Heart right ventricle (tissue), 16 donors: ENCODE data around the gene DUS2. TPM values are rescaled to one million over a fixed set of nuclear protein-coding genes. Genes with fewer than 3 reads are reported as not detected.
A peak's percentile ranks its signal among the peaks of the same experiment; 100 is the strongest.
"Not testable (repeated sequence)": the region's sequence is repeated elsewhere in the genome, so short reads cannot be mapped to it uniquely, and the experiment has no call there.

Experiments
- ATAC-seq, 8 donors: fragments of 200-7000 bp; cut with Tn5 transposase; one replicate each; pipeline ENCODE4 v1.9.1; 2020; ENCODE audit warnings: mild to moderate bottlenecking in 8 of 8, moderate library complexity in 8 of 8, moderate number of reproducible peaks in 1 of 8
- DNase-seq, 2 donors: peaks; one replicate each; pipeline ENCODE4 v3.0.0-alpha.2; 2020
- H3K27ac ChIP-seq, 10 donors: fragments of 200-600 bp; sonication (generic) in 2 of 10; one replicate each; pipeline versions ENCODE4 v1.5.0 to v1.8.0; 2020 to 2022; ENCODE audit warnings: mild to moderate bottlenecking in 3 of 10
- H3K27me3 ChIP-seq, 7 donors: fragments of 200-600 bp; one replicate each; pipeline ENCODE4 v1.8.0; 2021 to 2022; ENCODE audit warnings: mild to moderate bottlenecking in 2 of 7
- H3K36me3 ChIP-seq, 9 donors: fragments of 200-600 bp; sonication (generic) in 1 of 9; one replicate each; pipeline versions ENCODE4 v1.5.0 to v1.8.0; 2020 to 2022; ENCODE audit warnings: mild to moderate bottlenecking in 2 of 9
- H3K4me1 ChIP-seq, 9 donors: fragments of 200-600 bp; sonication (generic) in 1 of 9; one replicate each; pipeline versions ENCODE4 v1.5.0 to v1.8.0; 2020 to 2022; ENCODE audit warnings: mild to moderate bottlenecking in 4 of 9
- H3K4me3 ChIP-seq, 10 donors: fragments of 200-600 bp; sonication (generic) in 2 of 10; one replicate each; pipeline versions ENCODE4 v1.5.0 to v1.8.0; 2020 to 2022; ENCODE audit warnings: mild to moderate bottlenecking in 7 of 10, moderate library complexity in 2 of 10
- H3K9me3 ChIP-seq, 11 donors: fragments of 200-600 bp in 10 of 11; sonication (generic) in 2 of 11; one replicate each; pipeline versions ENCODE4 v1.5.0 to v1.8.0; 2013 to 2022; ENCODE audit warnings: mild to moderate bottlenecking in 2 of 11, control low read depth in 1 of 11, moderate library complexity in 1 of 11
- CTCF ChIP-seq, 9 donors: fragments of 200-600 bp; sonication (generic) in 2 of 9; IDR thresholded peaks; one replicate each; pipeline versions ENCODE4 v1.5.0 to v1.8.0; 2021 to 2022; ENCODE audit warnings: antibody characterized with exemption in 9 of 9, mild to moderate bottlenecking in 5 of 9, moderate library complexity in 1 of 9
- WGBS, 2 donors: extraction: QIAGEN DNeasy Blood & Tissue Kit; methylation state at CpG; one replicate each; pipeline ENCODE4 v1.1.7; 2013; ENCODE audit warnings: inconsistent platforms in 1 of 2; 5-methylcytosine and 5-hydroxymethylcytosine counted together
- intact Hi-C, 10 donors: fragments of 100-400 bp; cut with DNase I; formaldehyde crosslinking; loops; one replicate each; pipeline versions ENCODE4 v1.11.1 to v1.14.2; 2022
- polyA plus RNA-seq, 2 donors: library from polyadenylated mRNA; stranded (reverse); fragments of 200-250 nt; gene quantifications; one replicate each; pipeline ENCODE4 v1.2.3, GENCODE V29; 2013
- total RNA-seq, 10 donors: library from RNA; stranded (reverse); fragmentation: NEBNext Ultra II Directional in 3 of 10; extraction: Animal tissue kit (Norgen Biotek cat#: 25700) in 3 of 10; gene quantifications; one replicate each; pipeline versions ENCODE4 v1.2.1 to v1.2.4, GENCODE V29; 2021 to 2023
- donor health status: Arrhythmogenic right ventricular cardiomyopathy.
- donor health status: ischemic (EF 13 %, LVEDD 7.1; RV severe dilation, severe dysfunction).
- donor health status: healthy with polysubstance abuse.
- donor health status: DM: no; HTN: yes; CAD: no.
- donor health status: DM: no; HTN: no; CAD: no.
- donor health status: ischemic (EF 25% LVEDD 6.9; RV normal size, moderate dysfunction).
- donor health status: ischemic (EF 25% LVEDD 5.7; RV mildly dilated, moderate dysfunction).
- donor health status: healthy.
- donor health status: DM: yes; HTN: yes; CAD: no.
- donor health status: Ischemic cardiomyopathy.
- donor health status: ischemic (EF 35%, LVEDD 5.7; RV mildly dilated, moderate dysfunction).
- donor health status: nonischemic (EF 11% LVEDD 7.7; RV severe dilation, severe dysfunction).
- donor health status: DM: yes; HTN: yes; CAD: no.
- donor health status: PGD.
- donor health status: ischemic (EF 29% LVEDD 5.4; RV normal size, mild dysfunction).
- donor health status: nonischemic (EF 23%, LVEDD 6.1; RV moderate dilation, normal function).

The DUS2 gene
- total and polyA plus RNA-seq, 12 donors: 4.2 to 13.1 (median 7.2) TPM

- TF ChIP-seq CTCF (IDR thresholded peaks at IDR 0.05): peak in 7 of 9 donors; percentile 30 to 57 (median 38)
- Histone ChIP-seq H3K36me3 (no peaks in the 10 kb centered on the region), H3K9me3 (peaks cover 0 to 8% (median 3%) of the 10 kb centered on the region in 11 donors), H3K4me3 (no peak overlapping the region), H3K27me3 (no peaks in the 10 kb centered on the region), H3K27ac (no peak overlapping the region), H3K4me1 (peaks cover 0 to 39% (median 13%) of the 10 kb centered on the region in 9 donors)
- WGBS, 2 donors: 69 to 77% methylated on average over 2 of the region's 2 CpGs
- DNase-seq (no peak), ATAC-seq (peak in 1 of 8 donors; percentile 22)
- intact Hi-C loops: no loop called here
These were observed 93.3 kb downstream of the DUS2 start for GRCh38 chr16:68116256-68116867.

GRCh38 chr16:68117884-68118283 is 94.8 kb downstream of the DUS2 start:
- Histone ChIP-seq H3K4me1 (peaks cover 0 to 39% (median 13%) of the 10 kb centered on the region in 9 donors), H3K27ac (no peak overlapping the region), H3K9me3 (no peaks in the 10 kb centered on the region), H3K27me3 (no peaks in the 10 kb centered on the region), H3K36me3 (peaks cover 0 to 9% (median 0%) of the 10 kb centered on the region in 9 donors), H3K4me3 (no peak overlapping the region)
- 93 to 94% methylated on average over 3 of the region's 3 CpGs for WGBS, 2 donors
- no peak for ATAC-seq
- intact Hi-C loops: no loop called here
- no peak for TF ChIP-seq CTCF (IDR thresholded peaks at IDR 0.05)
- no peak for DNase-seq

GRCh38 chr16:68118954-68119353 is 95.9 kb downstream of the DUS2 start:
- WGBS, 2 donors: 95 to 97% methylated on average over 13 of the region's 13 CpGs
- not testable (repeated sequence) for H3K27ac ChIP-seq
- H3K4me1 ChIP-seq: peaks cover 0 to 34% (median 13%) of the 10 kb centered on the region in 9 donors

GRCh38 chr16:68120496-68120895 is 97.4 kb downstream of the DUS2 start:
- H3K4me3 ChIP-seq, H3K27ac ChIP-seq, H3K9me3 ChIP-seq, intact Hi-C loops, H3K27me3 ChIP-seq, ATAC-seq, DNase-seq: not testable (repeated sequence)
- Histone ChIP-seq H3K4me1 (peaks cover 0 to 35% (median 13%) of the 10 kb centered on the region in 9 donors), H3K36me3 (peaks cover 0 to 11% (median 0%) of the 10 kb centered on the region in 9 donors)
- 94 to 98% methylated on average over 5 of the region's 5 CpGs for WGBS, 2 donors

More at GRCh38 chr16:68118954-68119353, 95.9 kb downstream of the DUS2 start:
- H3K4me3 ChIP-seq, ATAC-seq, DNase-seq, intact Hi-C loops, H3K27me3 ChIP-seq, H3K9me3 ChIP-seq: not testable (repeated sequence)
- peaks cover 0 to 11% (median 0%) of the 10 kb centered on the region in 9 donors for H3K36me3 ChIP-seq

- no peak for DNase-seq
- H3K36me3 ChIP-seq: peaks cover 0 to 32% (median 0%) of the 10 kb centered on the region in 9 donors
- peaks cover 0 to 27% (median 7%) of the 10 kb centered on the region in 9 donors for H3K4me1 ChIP-seq
- intact Hi-C loops: no loop called here
- H3K27me3 ChIP-seq: no peaks in the 10 kb centered on the region
- peaks cover 0 to 9% (median 0%) of the 10 kb centered on the region in 11 donors for H3K9me3 ChIP-seq
- H3K4me3 ChIP-seq: no peak overlapping the region
- H3K27ac ChIP-seq: no peak overlapping the region
- no peak for ATAC-seq
- no peak for TF ChIP-seq CTCF (IDR thresholded peaks at IDR 0.05)
- WGBS, 2 donors: 92 to 93% methylated on average over 2 of the region's 2 CpGs
These were observed 103.3 kb downstream of the DUS2 start for GRCh38 chr16:68126395-68126794.
